ENCODE measurements around the gene ZNF678. TPM values are rescaled to one million over a fixed set of nuclear protein-coding genes. Genes with fewer than 3 reads are reported as not detected.
"Not testable (repeated sequence)": the region's sequence is repeated elsewhere in the genome, so short reads cannot be mapped to it uniquely, and the experiment has no call there.

ZNF678 gene
- total RNA-seq, 1 donor from 2014 or later, result 4.4 TPM

DNA sequence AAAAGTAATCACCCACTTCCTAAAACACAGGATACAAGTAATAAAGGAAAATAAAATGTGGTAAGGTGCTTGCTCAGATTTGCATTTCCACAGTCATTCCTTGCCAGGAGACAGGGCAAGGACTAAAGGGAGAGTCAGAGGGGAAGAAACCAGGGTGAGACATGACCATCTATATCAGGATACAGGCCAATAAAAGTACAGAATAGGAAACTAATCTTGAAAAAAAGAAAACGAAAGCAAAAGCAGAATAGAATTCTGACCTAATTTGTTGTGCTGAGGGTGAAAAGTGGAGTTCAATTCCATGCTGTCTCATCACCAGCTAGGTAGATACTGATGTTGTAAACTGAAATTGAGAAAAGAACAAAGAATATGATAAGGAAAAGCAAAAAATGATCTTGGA lies 144.5 kb downstream of the ZNF678 start:
- intact Hi-C loops (cut with micrococcal nuclease), result no loop called here

- intact Hi-C loops (cut with micrococcal nuclease), result no loop called here
Measured at GRCh38 chr1:227709451-227709850, 146.1 kb downstream of the ZNF678 start.

DNA sequence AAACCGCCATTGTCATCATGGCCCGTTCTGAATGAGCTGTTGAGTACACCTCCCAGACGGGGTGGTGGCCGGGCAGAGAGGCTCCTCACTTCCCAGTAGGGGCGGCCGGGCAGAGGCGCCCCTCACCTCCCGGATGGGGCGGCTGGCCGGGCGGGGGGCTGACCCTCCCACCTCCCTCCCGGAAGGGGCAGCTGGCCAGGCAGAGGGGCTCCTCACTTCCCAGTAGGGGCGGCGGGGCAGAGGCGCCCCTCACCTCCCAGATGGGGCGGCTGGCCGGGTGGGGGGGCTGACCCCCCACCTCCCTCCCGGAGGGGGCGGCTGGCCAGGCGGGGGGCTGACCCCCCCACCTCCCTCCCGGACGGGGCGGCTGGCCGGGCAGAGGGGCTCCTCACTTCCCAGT lies 147.1 kb downstream of the ZNF678 start:
- intact Hi-C loops (cut with micrococcal nuclease), result not testable (repeated sequence)

DNA sequence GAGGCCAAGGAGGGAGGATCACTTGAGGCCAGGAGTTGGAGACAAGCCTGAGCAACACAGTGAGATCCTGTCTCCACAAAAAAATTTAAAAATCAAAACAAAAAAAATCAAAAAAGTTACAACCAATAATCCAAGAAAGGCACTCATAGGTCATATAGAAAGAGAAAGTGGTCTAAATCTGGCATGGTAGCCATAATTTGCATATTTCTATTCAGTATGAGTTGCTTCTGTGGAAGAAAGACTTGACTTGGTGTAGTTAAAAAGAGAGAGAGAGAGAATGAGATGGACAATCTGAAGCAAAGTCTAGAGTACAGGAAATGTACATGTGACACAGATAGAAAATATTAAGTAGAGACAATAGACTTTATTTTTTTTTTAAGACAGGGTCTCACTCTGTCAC lies 149.3 kb downstream of the ZNF678 start:
- intact Hi-C loops (cut with micrococcal nuclease), result no loop called here

GRCh38 chr1:227718932-227719331 lies 155.6 kb downstream of the ZNF678 start:
- intact Hi-C loops (cut with micrococcal nuclease), result no loop called here

DNA sequence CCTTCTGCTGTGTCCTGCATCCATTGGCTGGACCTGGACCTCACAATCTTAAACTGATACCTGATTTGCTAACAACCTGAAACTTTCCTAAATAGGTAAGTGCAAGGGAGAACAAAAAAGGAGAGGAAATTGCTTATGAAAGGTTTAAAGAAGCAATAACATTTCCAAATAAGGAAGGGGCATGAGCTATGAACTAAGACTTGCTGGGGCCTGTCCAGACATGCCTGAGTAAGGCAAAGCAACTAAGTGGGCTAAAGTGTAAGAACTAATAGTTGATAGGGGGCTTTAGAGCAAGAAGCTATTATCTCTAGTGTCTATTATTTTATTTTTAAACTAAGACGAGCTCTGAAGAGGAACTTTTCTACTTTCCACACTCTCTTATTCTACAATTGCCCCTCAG lies 160.1 kb downstream of the ZNF678 start:
- intact Hi-C loops (cut with micrococcal nuclease), result no loop called here

DNA sequence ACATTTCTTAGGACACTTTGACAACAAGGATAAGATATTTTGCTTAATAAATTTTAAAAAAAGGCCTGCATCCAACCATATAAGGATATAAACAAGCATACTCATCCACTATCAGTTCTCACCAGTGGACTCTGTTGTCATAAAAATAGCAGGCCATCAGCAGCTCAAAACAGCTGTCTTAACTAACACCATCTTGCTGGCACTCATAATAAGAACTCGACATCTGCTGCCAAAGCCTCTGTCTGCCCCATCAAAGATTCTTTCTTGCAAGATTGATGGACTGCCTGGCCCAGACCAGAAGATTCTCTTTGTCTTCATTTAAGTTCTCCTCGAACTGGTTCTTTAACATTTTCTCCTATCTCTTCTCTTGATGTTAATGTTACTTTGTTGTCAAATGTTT lies 161.7 kb downstream of the ZNF678 start:
- intact Hi-C loops (cut with micrococcal nuclease), result loop anchor here (5.0 kb wide), 1 partner anchor 1617 kb away; the partner anchor contains the start of gene CCSAP

GRCh38 chr1:227726318-227726717 lies 163.0 kb downstream of the ZNF678 start:
- intact Hi-C loops (cut with micrococcal nuclease), result loop anchor here (5.0 kb wide), 1 partner anchor 1616 kb away; the partner anchor contains the start of gene CCSAP

Other genes starting within 250 kb of the ZNF678 start
- 1.6 and 2.5 TPM in 2 replicates for gene CDC42BPA, start 245.1 kb upstream of the ZNF678 start, total RNA-seq
- 24.5 and 25.6 TPM in 2 replicates for gene JMJD4, start 171.7 kb downstream of the ZNF678 start, total RNA-seq
- gene SNAP47, start 171.9 kb downstream of the ZNF678 start, total RNA-seq, result 36.1 and 38.4 TPM in 2 replicates

Measured in T-helper 1 cell treated with Interleukin-12 subunit alpha and Interleukin-12 subunit beta and Interleukin-4 antibody, amounts not matched to agents 30 ng/mL and 1 ng/mL, for 36 hours (primary cell).